Femur (tissue), 1 donor: ENCODE results near the gene TBX15.
A peak's percentile ranks its signal among the peaks of the same experiment; 100 is the strongest.
"Not testable (repeated sequence)": the region's sequence is repeated elsewhere in the genome, so short reads cannot be mapped to it uniquely, and the experiment has no call there.

Source experiments
- DNase-seq: peaks from one replicate; pipeline ENCODE4 v3.0.0-alpha.2; 2017

TBX15 gene

GRCh38 chr1:118923319-118923718, 64.8 kb downstream of the TBX15 start:
- DNase-seq: no peak

DNA sequence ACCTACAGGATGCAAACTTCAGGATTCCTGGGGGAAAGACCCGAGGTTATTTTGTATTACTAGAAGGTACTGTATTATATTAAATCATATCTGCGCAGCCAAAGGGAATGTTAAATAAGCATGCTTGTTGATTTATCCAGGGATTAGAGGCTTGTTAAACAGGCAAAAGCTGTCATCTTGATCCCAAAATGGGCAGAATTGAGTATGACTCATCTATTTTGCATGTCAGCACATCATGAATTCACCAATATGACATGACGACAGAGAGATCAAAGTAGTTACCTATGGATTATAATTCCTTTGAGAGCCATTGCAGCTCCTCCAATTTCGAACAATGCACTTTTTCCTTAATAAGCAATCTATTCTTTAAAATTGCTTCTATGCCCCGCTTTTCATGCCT, 66.1 kb downstream of the TBX15 start:
- DNase-seq: no peak

DNA sequence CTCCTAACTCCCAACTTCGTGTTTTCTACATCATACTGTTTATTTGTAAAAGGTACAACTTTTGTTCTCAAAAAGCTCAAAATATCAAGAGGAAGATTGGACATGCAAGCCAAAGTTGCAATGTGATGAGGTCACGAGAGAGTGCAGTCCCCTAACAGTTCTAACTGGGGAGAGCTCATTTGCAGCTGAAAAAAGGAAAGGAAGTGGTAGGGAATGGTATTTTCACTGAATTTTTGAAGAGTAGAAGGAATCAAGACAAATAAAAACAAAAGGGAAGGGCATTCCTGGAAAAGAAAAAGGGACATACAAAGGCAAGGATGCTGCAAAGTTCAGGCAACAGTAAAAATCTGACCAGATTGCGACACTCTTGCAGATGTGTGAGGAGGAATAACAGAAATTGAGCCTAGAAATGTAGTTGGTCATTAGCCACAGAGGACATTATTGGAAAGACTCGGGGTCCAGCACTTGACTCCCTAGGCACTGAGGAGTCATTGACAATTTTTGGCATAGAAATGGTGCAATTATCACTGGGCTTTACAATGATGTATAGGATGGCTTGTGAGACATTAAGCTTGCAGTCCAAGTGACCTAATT, 67.9 kb downstream of the TBX15 start:
- DNase-seq: no peak

DNA sequence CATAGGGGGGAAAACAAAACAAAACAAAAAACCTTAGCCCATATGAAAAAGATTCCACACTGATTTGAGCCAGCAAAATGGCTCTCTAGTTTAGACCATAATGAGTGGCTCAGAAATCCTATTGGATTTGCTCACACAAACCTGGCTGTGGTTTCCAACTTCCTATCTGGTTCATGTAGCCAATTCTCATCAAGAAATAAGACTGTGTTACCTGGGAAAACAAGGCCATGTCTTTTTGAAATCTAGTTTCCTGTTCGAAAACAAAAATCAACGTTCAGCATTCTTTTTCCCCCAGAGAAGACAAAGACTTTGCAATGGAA, 69.2 kb downstream of the TBX15 start:
- no peak for DNase-seq

DNA sequence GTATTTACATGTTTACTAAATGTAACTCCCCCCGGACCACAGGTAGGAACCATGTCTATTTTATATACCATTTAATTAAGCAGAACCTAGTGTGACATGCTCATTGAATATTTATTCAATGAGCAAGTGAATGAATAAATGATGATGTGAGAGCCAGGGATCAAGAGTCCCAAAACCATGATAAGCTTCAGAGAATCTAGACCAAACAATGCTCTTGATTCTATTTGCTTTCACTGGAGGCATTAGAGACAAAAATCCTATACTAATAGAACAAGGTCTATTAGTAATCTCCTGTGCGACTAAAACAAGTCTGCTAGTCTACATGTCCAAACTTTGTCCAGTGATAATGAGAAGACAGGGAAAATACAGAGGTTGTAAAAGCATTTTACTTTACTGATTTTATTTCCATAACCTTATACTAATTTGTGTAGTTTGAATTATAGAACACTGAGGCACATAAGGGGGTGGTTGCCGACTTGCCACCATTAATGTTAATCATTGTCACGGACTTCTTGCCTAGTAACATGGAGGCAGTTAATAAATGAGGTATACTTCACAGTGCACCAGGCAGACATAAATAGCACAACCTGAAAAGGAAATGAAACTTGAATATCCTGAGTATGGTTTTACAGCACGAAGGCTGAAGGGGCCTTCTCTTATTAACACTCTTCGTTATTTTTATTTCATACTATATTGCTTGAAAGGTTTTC, 69.8 kb downstream of the TBX15 start:
- DNase-seq: no peak

GRCh38 chr1:118916346-118916745, 71.8 kb downstream of the TBX15 start:
- not testable (repeated sequence) for DNase-seq

DNA sequence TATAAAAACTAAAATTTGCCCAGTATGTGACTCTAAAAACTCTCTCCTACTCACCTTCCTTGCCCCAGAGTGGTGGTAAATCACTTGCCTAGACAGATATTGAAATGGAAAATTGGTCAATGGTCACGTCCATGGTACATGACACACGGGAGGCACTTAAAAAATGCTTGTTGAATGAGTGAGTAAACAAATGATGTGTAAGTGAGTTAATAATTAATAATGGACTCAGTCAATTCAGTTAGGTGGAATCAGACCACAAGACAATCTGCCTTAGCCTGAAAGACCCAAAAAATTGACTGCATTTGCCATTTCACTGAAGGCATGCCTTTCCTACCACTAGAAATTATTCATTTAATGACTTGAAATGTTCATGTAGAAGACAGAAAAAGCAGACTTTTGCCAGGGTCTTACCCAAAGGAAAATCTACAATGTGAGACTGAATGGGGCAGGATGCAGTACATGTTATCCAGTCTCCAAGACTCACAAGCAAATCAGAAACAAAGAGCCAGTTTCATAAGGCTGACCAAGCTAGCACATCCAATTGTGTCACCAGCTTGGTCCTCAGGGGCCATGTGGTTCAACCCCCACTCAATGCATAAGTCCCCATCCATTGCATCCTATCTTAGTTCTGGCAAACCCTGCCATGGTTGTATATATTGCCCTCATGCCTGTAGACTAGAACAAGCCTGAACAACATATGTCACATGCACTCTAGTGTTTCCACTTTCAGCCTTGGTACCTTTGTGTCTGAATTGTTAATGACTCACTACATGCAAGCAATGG, 73.6 kb downstream of the TBX15 start:
- no peak for DNase-seq

- no peak for DNase-seq
These were observed 74.3 kb downstream of the TBX15 start for GRCh38 chr1:118913818-118914217.

- no peak for DNase-seq
These were observed 75.6 kb downstream of the TBX15 start for GRCh38 chr1:118912574-118912973.

DNA sequence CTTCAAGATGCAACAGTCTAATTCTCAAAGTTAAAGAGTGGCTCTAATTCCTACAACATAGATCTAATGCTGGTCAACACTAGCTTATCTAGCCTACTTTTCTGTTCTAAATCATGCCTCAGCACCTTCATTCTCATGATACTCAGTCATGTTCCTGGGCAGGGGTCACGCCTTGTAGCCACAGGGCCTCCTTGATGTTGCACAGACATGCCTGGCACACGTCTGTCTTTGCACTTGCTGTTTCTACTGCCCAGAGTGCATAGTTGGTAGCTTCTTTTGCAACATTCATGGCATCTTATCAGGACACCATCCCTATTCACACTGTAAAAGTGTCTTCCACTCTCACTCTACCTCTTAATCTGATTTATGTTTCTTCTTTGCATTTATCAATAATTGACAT, 76.6 kb downstream of the TBX15 start:
- no peak for DNase-seq

- DNase-seq: no peak
These were observed 80.7 kb downstream of the TBX15 start for GRCh38 chr1:118907466-118907865.

- no peak for DNase-seq
These were observed 82.5 kb downstream of the TBX15 start for GRCh38 chr1:118905671-118906070.

GRCh38 chr1:118905196-118905595, 82.9 kb downstream of the TBX15 start:
- DNase-seq: peak; percentile 64

DNA sequence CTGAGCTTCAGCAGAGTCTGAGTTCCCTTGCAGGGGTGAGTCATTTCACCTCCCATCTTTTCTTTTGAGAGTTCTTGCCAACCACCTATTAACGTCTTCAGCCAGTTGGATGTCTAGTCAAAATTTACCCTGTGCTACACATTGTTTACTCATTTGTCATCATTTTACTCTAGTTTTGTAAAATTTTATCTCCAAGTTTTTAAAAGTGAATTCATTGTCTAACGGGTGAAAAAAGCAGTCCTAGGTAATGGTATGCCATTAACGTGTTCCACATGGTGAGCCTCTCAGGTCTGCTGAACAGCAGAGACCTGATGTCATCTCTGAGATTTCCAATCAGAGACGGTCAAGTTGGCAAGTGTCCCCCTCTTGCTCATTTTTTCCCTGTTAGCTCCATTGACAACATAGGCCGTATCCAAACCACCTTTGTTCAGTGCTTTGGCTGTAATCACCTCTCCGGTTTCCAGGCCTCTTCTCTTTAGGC, 85.4 kb downstream of the TBX15 start:
- DNase-seq: peak; percentile 65

DNA sequence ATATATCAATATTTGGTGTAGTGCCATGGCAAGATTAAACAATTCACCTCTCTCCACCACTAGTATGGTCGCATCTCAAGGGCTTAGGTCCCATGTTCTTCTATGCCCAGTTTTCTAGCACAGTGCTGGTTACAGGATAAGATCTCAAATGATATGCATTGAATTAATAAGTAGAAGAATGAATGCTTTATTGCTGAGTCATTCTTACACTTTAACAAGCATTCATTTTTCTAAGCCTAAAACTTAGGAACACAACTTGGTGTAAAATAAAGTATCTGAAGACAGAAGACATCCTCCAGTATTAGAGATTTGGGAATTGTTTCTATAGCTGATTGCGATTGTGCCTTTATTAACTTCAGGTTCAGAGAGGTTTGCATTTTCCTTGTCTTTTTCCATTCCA, 85.8 kb downstream of the TBX15 start:
- no peak for DNase-seq

DNA sequence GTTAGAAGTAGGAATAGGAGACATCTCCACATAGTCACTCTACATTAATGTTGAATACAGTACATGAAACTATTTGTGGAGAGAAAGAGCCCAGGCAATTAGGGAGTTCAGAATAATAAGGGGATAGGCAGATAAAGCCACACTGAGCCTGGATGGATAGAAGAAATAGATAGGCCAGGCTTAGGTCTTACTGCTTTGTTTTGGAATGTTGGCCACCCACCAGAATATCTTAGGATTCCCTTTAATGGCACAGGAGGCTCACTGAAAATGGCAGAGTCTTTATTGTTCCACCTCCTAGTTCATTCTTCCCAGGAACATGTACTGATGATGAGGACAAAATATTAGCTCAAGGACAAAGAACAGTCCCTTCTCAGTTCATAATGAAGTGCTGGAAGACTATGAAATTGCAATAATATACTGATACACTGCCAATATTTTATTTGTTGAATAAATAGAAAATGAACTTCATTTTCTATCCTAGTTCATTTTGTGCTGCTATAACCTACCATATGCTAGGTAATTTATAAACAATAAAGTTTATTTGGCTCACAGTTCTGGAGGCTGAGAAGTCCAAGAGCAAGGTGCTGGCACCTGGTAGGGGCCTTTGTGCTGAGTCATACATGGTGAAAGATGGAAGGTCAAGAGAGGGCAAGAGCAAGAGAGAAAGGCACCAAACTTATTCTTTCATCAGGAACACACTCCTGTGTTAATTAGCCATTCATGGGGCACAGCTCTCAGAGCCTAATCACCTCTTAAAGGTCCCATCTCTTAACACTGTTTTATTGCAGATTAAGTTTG, 87.3 kb downstream of the TBX15 start:
- DNase-seq: no peak

- DNase-seq: no peak
These were observed 88.8 kb downstream of the TBX15 start for GRCh38 chr1:118899340-118899739.

- DNase-seq: no peak
These were observed 89.4 kb downstream of the TBX15 start for GRCh38 chr1:118898712-118899111.

DNA sequence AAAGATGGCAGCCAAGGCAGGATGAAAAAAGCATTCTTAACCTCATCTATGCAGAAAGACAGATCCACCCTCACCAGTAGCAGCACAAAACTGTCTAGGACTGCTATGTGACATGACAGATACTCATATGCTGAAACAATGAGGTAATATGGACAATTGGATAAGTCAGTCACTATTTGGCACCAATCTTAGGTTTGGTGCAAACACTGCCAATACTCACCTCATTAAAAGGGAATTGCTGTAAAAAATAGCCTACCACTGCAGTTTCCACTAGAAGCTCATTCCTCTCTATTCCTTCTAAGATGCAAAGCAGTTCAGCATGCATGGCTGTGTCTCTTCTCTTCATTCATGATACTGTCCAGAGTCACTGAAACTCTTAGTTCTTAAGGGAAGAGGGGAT, 91.7 kb downstream of the TBX15 start:
- no peak for DNase-seq

- DNase-seq: no peak
These were observed 93.3 kb downstream of the TBX15 start for GRCh38 chr1:118894836-118895235.

DNA sequence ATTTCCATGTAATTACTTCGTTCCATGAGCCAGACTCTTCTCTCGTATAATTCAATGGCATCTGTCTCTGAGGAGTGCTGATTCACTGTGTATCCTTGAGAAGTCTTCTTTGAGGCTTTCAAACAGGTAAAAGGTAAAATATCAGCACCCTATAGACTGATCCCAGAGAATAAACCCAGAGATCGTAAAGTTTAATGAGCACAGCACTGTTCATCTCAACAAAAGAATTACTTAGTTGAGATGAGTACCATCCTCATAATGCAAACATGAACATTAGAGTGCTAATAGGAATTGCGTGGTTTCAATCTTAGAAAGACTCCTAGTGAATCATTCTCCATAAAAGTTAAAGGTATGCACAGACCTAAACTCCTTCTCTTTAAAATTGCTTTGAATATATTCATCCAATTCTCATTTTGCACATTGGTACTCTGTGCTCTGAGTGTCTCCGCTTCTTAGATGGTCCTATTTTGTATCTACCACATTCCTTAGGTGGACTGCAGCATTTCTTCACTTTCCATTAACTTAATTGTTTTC, 97.2 kb downstream of the TBX15 start:
- no peak for DNase-seq

DNA sequence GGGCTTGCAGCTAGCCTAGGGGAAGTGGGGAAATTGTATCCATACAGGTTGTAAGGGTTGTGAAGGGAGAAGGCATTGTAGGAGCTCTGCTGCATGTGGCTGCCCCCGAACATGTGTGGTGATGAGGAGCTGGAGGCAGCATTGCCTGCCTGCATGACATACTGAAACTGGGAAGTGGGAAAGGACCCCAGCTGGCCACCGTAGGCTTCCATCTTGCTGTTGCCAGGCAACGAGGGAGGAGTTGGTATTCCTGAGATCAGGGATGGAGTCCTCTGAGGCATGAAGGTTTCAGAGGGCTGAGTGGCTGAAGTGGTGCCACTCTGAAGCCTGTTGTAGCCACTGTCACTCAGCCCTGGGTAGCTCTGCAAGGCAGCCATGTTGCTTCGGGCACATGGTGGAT, 103.2 kb downstream of the TBX15 start:
- no peak for DNase-seq

- DNase-seq: no peak
These were observed 106.4 kb downstream of the TBX15 start for GRCh38 chr1:118881751-118882150.
